ENCODE results near the gene POLR3GL.

POLR3GL gene

DNA sequence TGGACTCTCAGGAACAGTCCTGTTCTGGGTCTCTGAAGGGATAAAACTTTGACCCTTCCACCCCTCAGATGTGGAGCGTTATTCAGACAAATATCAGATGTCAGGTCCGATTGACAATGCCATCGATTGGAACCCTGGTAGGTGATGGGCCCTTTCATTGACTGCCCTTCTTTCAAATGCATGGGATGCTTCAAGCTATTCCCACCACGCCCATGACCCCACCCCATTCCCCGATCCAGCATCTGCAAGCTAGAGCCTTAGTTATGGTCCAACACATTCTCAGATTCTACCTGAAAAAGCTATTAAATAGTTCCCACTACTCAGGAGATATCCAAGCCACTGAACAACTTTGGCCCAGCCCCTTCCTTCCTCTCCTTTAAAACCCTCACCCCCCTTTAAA is 12.5 kb downstream of the POLR3GL start:
- DNase-seq = no peak

DNA sequence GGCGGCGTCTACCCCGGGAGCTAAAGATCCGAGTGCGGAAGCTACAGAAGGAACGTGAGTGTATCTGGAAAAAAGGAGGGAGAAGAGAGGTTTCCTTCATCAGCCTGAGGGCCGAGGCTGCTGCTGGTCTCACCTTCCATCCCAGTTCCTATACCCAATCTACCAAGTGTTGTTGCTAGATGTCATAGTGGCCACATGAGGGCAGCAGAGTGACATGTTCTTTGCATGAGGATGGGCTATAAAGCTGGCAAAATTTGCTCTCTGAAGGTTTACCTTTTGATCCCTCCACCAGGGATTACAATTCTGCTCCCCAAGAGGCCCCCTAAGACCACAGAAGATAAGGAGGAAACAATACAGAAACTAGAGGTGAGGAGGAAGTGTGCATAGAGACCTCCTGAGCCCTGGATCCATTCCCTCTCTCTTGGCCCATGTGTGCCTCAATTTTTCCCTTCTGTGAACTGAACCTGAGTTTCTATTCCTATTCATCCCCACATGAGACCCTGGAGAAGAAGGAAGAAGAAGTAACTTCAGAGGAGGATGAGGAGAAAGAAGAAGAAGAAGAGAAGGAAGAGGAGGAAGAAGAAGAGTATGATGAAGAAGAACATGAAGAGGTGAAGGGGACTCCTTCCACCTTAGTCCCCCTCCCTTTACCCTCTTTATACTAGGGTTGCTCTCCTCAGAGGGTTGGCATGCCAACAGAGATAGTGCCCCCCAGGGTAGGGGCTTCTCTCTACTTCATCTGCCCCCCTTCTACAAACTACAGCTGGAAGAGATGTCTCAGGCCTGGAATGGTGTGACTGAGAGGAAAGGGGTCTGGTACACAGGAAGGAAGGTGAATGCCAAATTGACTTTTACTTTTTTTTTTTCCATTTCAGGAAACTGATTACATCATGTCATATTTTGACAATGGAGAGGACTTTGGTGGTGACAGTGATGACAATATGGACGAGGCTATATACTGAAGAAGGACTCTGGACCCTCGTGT is 13.3 kb downstream of the POLR3GL start:
- DNase-seq = peak; percentile 87 to 88

GRCh38 chr1:145978471-145978853 is 14.0 kb downstream of the POLR3GL start:
- DNase-seq = no peak

- DNase-seq = peak; percentile 94
Measured at GRCh38 chr1:145978854-145979745, 14.6 kb downstream of the POLR3GL start.

DNA sequence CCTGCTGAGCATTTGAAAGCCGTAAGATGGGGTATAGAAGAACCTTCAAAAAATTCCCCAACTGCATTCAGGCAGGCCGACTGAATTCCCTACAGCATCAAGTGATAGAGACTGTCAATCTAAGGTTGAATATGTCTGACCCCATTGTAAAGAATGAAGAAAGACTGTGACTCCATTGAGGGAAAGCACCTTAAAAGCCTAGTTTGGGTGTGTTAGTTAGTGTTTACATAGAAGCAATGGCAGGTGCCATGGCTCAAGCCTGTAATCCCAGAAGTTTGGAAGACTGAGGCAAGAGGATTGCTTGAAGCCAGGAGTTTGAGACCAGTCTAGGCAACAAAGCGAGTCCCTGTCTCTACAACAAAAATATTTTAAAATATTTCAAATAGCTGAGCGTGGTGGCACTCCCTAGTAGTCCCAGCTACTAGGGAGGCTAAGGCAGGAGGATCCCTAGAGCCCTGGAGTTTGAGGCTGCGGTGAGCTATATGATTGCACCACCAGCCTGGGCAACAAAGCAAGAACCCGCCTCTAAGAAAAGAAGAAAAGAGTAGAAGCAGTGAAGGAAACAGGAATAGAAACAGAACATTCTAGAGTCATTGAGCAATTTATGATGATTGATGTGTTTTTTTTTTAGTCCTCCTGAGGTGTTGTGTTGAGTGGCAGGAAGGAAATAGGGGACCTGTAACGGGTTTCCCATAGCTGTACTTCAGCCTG is 15.4 kb downstream of the POLR3GL start:
- peak; percentile 53 to 68 for DNase-seq

- no peak for DNase-seq
Measured at GRCh38 chr1:145980457-145980994, 16.0 kb downstream of the POLR3GL start.

DNA sequence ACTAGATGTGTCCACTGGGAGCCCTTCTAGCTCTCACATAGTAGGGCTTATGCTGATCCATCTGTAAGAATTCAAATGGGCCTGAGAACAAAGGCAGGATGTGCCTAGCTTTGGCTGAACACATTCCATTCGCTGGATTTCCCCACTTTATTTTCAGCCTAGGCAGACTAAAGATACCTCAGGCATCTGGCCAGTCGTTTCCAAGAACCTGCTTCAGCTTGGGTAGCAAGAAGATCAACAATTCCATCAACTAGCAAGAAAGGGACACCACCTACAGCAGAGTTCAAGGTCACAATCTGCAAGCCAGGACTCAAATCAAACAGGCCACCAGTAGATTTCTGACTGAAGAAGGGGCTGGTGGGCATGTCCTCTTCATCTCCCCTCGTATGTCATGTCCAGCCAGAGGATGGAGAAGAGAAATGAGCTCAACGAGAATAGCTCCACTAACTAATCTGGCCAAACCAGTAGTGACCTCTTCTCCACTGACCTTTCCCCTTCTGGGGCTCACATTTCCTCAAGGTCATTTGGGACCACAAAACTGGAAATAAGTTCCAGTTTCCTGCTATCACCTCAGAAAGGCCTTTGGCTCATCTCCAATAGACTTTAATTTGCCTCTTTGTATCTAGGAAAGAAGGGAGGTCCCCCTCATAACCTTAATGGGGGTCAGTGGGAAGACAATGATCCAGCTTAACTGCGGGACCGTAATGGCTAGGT is 17.7 kb downstream of the POLR3GL start:
- DNase-seq = no peak

DNA sequence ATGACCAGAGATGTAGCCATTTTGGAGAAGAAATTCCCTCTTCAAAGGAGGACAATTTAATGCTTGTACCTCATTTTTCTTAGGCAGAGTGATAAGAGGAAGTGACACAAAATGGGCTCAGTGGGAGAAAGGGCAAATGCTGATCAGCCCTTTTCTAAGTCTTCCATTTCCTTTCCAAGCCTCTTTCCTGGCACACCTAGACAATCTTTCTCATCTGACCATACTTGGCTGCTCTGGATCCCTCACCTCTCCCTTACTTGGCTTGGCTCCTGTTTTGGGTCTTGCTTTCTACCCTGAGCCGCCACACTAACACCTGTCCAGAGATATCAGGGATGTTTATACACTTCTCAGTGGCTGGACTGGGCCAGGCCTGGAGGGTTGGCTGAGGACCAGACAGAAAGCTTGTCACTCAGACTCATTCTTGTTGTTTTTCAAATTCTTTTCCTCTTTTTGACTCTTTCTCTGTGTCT is 18.8 kb downstream of the POLR3GL start:
- DNase-seq = no peak

GRCh38 chr1:145983960-145984830 is 19.7 kb downstream of the POLR3GL start:
- DNase-seq = peak in 1 of 2 donors; percentile 58

DNA sequence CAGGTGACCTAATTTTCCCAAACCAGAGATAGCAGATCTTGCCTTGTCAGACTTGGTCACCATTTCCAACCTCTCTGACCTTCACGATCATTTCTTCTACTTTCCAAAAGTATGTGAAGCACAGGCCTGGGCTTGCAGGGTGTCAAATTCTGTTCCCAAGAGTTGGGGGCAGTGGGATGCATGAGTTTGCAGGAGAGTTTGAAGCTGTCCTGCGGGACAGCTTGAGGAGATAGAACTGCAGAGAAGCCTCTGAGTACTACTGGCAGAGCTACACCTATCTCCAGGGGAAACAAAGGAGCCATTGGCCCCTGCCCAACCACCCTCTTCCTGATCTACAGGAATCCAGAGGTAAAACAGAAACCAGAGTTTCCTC is 20.6 kb downstream of the POLR3GL start:
- no peak for DNase-seq

DNA sequence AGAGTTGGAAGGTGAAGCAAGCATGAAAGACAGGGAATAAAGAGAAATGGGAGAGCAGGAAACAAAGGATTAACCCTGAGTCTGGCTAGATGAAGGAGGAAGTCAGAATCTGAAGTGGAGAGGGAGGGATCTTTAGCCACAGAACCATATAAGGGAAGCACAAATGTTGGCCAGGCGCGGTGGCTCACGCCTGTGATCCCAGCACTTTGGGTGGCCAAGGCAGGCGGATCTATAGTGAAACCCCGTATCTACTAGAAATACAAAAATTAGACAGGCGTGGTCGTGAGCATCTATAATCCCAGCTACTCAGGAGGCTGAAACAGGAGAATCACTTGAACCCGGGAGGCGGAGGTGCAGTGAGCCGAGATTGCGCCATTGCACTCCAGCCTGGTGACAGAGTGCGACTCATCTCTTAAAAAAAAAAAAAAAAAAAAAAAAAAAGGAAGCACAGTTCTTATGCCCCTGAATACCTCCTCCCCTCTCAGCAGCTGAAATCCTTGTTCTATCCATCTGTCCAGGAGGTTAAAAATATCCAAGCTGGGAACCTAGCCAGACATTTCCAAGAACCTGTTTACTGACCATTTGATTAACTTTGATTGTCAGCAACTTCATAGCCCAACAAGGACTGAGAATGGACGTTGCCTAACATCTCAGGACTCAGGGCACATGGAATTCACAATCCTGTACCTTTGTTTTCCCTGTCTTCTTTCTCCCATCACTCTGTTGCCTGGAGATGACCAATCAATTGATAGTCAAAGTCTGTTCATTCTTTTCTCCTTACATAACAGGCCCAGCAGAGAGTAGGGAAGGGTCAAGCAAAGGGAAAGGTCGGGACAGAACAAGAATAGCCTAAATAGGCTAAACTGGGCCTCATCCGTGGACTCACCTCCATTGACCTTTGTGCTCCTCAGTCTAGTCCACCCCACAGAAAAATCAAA is 21.3 kb downstream of the POLR3GL start:
- DNase-seq = no peak

GRCh38 chr1:145986551-145986950 is 22.1 kb downstream of the POLR3GL start:
- DNase-seq = no peak

- DNase-seq = no peak
Measured at GRCh38 chr1:145987926-145988325, 23.4 kb downstream of the POLR3GL start.

DNA sequence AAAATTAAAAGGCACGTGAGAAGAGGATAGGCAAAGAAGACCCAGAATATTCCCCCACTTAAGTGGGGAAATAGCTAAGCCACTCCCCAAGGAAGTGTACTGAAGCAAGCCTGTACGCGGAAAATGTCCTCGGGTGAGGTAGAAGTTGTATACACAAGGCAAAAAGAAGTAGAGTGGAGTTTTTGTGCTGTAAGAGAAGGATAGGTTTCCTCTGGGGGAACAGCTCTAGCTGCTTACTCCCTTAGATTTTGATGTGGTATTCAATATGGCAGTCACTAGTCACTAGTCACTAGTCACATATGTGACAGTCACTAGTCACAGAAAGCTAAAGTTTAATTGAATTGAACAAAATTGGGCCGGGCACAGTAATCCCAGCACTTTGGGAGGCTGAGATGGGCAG is 24.3 kb downstream of the POLR3GL start:
- peak in 1 of 2 donors; percentile 51 for DNase-seq

GRCh38 chr1:145990249-145990855 is 25.9 kb downstream of the POLR3GL start:
- peak in 1 of 2 donors; percentile 56 for DNase-seq

- DNase-seq = peak; percentile 23 to 52
Measured at GRCh38 chr1:145991735-145992412, 27.4 kb downstream of the POLR3GL start.

- DNase-seq = peak in 1 of 2 donors; percentile 31
Measured at GRCh38 chr1:145992502-145992936, 28.0 kb downstream of the POLR3GL start.

GRCh38 chr1:145992958-145993617 is 28.6 kb downstream of the POLR3GL start:
- no peak for DNase-seq

All from CD4-positive, alpha-beta T cell treated with Interleukin-4 for 1 hour (primary cell).